WTC11 (cell line): ENCODE results near the gene RGS9. TPM values are rescaled to one million over a fixed set of nuclear protein-coding genes. Genes with fewer than 3 reads are reported as not detected.

Experiments used
- ATAC-seq: fragments of 200-7000 bp; cut with Tn5 transposase; 2 replicates; pipeline ENCODE4 v1.10.0; 2021; ENCODE audit warnings: mild to moderate bottlenecking, moderate library complexity
- CTCF ChIA-PET: fragments of 300-600 bp; sonication (Branson Sonifier 250); formaldehyde crosslinking; loops from one replicate; lab custom pipeline; 2021; ENCODE audit warnings: antibody characterized with exemption; lab: Charles Lee
- POLR2A ChIA-PET: fragments of 350-600 bp; sonication (Branson Sonifier 250); formaldehyde crosslinking; loops from one replicate; lab custom pipeline; 2021; ENCODE audit warnings: antibody characterized with exemption; lab: Charles Lee
- DNase-seq: peaks from one replicate; pipeline ENCODE4 v3.0.0; 2021; ENCODE audit warnings: low spot score
- H3K27ac Mint-ChIP-seq: 2 replicates; pipeline ENCODE4 v1.8.0; 2021; ENCODE audit warnings: mixed read lengths
- H3K27me3 Mint-ChIP-seq: 2 replicates; pipeline ENCODE4 v1.8.0; 2021; ENCODE audit warnings: low read depth, mild to moderate bottlenecking, moderate library complexity, mixed read lengths
- H3K36me3 Mint-ChIP-seq: 2 replicates; pipeline ENCODE4 v1.8.0; 2021; ENCODE audit warnings: mixed read lengths
- H3K4me1 Mint-ChIP-seq: 2 replicates; pipeline ENCODE4 v1.8.0; 2022; ENCODE audit warnings: mixed read lengths
- H3K4me3 Mint-ChIP-seq: 2 replicates; pipeline ENCODE4 v1.8.0; 2021; ENCODE audit warnings: mild to moderate bottlenecking, moderate library complexity, mixed read lengths
- H3K9me3 Mint-ChIP-seq: 2 replicates; pipeline ENCODE4 v1.8.0; 2021; ENCODE audit warnings: mixed read lengths
- IRF2 ChIP-seq: sonication (generic); formaldehyde crosslinking; IDR thresholded peaks from 2 replicates; pipeline ENCODE4 v1.8.0; 2022; ENCODE audit warnings: low read depth, missing genetic modification reagents, borderline replicate concordance
- OVOL2 ChIP-seq: fragments of 250-450 bp; sonication (Bioruptor Pico); IDR thresholded peaks from 2 replicates; pipeline ENCODE4 v1.9.0; 2021; ENCODE audit warnings: mild to moderate bottlenecking, borderline replicate concordance
- TCF7 ChIP-seq: sonication (generic); formaldehyde crosslinking; IDR thresholded peaks from 2 replicates; pipeline ENCODE4 v1.8.0; 2022; ENCODE audit warnings: mild to moderate bottlenecking, low read depth, missing genetic modification reagents, moderate library complexity
- ZNF121 ChIP-seq: sonication (generic); formaldehyde crosslinking; IDR thresholded peaks from 2 replicates; pipeline ENCODE4 v1.8.0; 2023; ENCODE audit warnings: missing genetic modification reagents
- ZNF263 ChIP-seq: sonication (generic); formaldehyde crosslinking; IDR thresholded peaks from 2 replicates; pipeline ENCODE4 v1.8.1; 2022; ENCODE audit warnings: low read depth, mild to moderate bottlenecking, moderate library complexity, missing genetic modification reagents
- ZNF317 ChIP-seq: sonication (generic); formaldehyde crosslinking; IDR thresholded peaks from 2 replicates; pipeline ENCODE4 v1.8.1; 2023; ENCODE audit warnings: low read depth, mild to moderate bottlenecking, moderate library complexity, missing genetic modification reagents, borderline replicate concordance
- ZNF416 ChIP-seq: fragments of 250-450 bp; sonication (Bioruptor Pico); IDR thresholded peaks from 2 replicates; pipeline ENCODE4 v1.9.0; 2021; ENCODE audit warnings: mild to moderate bottlenecking, inconsistent platforms
- total RNA-seq: library from RNA; stranded (reverse); gene quantifications from 3 replicates; pipeline ENCODE4 v1.2.3, GENCODE V29; 2021
- TF ChIP-seq, protein P1 (sequence below): fragments of 250-450 bp; sonication (Bioruptor Pico); IDR thresholded peaks from 2 replicates; pipeline ENCODE4 v1.9.0; 2021; ENCODE audit warnings: mild to moderate bottlenecking
- TF ChIP-seq, protein P2 (sequence below): sonication (generic); formaldehyde crosslinking; IDR thresholded peaks from 2 replicates; pipeline ENCODE4 v1.8.0; 2023; ENCODE audit warnings: missing genetic modification reagents
- TF ChIP-seq, protein P3 (sequence below): fragments of 250-450 bp; sonication (Bioruptor Pico); IDR thresholded peaks from 2 replicates; pipeline ENCODE4 v1.9.0; 2021; ENCODE audit warnings: moderate library complexity, mild to moderate bottlenecking, inconsistent platforms, borderline replicate concordance
- TF ChIP-seq, protein P4 (sequence below): sonication (generic); formaldehyde crosslinking; IDR thresholded peaks from 2 replicates; pipeline ENCODE4 v1.8.0; 2022; ENCODE audit warnings: mild to moderate bottlenecking, missing genetic modification reagents
- TF ChIP-seq, protein P5 (sequence below): fragments of 250-450 bp; sonication (Bioruptor Pico); conservative IDR thresholded peaks from 2 replicates; pipeline ENCODE4 v1.9.0; 2021; ENCODE audit warnings: mild to moderate bottlenecking
- TF ChIP-seq, protein P6 (sequence below): sonication (generic); formaldehyde crosslinking; conservative IDR thresholded peaks from 2 replicates; pipeline ENCODE4 v1.8.1; 2022; ENCODE audit warnings: mild to moderate bottlenecking, missing genetic modification reagents

Gene RGS9
- total RNA-seq, 1 experiment from 2014 or later, result 11.3 TPM

DNA sequence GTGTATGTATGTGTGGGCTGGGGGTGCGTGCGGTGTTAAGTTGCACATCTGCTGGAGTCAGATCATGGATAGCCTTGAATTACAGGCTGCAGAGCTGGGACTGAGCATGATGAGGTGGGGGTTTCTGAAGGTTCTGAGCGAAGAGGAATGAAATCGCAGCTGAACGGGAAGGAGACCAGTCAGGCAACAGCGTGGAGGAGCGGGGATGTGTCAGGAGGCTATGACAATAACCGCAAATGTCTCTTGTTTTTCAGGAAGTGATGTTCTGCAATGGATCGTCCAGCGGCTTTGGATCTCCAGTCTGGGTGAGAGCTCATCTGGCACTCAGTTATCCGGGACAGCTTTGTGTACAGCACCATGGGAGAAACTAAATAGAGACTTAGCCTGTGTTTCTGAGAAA is 20.9 kb downstream of the RGS9 start (continued):
- no peak for TF ChIP-seq ZNF416 (CRISPR knock-in tag)

DNA sequence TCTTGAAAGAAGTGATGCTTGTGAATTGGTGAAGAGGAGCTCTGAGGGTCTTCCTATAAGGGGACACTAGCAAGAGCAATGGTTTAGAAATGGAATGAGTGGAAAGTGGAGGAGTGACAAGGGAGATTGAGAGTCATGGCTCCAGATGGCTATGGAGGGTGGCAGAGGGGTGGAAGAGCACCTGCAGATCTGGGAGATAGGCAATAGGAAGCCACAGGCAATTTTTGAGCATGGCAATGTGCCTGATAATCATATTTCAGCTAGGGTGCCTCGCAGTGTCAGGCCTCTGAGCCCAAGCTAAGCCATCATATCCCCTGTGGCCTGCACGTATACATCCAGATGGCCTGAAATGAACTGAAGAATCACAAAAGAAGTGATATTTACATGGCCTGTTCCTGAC is 21.5 kb downstream of the RGS9 start:
- CTCF ChIA-PET, result interaction anchor here (0.6 to 1.7 kb wide), 2 partner anchors 22 to 34 kb away, joined by 3 to 5 read pairs; partner anchors contain the start of gene RGS9
- TF ChIP-seq, protein P1, sequence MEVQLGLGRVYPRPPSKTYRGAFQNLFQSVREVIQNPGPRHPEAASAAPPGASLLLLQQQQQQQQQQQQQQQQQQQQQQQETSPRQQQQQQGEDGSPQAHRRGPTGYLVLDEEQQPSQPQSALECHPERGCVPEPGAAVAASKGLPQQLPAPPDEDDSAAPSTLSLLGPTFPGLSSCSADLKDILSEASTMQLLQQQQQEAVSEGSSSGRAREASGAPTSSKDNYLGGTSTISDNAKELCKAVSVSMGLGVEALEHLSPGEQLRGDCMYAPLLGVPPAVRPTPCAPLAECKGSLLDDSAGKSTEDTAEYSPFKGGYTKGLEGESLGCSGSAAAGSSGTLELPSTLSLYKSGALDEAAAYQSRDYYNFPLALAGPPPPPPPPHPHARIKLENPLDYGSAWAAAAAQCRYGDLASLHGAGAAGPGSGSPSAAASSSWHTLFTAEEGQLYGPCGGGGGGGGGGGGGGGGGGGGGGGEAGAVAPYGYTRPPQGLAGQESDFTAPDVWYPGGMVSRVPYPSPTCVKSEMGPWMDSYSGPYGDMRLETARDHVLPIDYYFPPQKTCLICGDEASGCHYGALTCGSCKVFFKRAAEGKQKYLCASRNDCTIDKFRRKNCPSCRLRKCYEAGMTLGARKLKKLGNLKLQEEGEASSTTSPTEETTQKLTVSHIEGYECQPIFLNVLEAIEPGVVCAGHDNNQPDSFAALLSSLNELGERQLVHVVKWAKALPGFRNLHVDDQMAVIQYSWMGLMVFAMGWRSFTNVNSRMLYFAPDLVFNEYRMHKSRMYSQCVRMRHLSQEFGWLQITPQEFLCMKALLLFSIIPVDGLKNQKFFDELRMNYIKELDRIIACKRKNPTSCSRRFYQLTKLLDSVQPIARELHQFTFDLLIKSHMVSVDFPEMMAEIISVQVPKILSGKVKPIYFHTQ, result no peak
- TF ChIP-seq ZNF263 (CRISPR knock-in tag) (no peak), TCF7 (no peak), ZNF121 (no peak), ZNF317 (CRISPR knock-in tag) (no peak), IRF2 (no peak)
- TF ChIP-seq, protein P2, sequence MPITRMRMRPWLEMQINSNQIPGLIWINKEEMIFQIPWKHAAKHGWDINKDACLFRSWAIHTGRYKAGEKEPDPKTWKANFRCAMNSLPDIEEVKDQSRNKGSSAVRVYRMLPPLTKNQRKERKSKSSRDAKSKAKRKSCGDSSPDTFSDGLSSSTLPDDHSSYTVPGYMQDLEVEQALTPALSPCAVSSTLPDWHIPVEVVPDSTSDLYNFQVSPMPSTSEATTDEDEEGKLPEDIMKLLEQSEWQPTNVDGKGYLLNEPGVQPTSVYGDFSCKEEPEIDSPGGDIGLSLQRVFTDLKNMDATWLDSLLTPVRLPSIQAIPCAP (CRISPR knock-in tag), result no peak
- TF ChIP-seq, protein P3, sequence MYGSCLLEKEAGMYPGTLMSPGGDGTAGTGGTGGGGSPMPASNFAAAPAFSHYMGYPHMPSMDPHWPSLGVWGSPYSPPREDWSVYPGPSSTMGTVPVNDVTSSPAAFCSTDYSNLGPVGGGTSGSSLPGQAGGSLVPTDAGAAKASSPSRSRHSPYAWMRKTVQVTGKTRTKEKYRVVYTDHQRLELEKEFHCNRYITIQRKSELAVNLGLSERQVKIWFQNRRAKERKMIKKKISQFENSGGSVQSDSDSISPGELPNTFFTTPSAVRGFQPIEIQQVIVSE (CRISPR knock-in tag), result no peak
- TF ChIP-seq, protein P4, sequence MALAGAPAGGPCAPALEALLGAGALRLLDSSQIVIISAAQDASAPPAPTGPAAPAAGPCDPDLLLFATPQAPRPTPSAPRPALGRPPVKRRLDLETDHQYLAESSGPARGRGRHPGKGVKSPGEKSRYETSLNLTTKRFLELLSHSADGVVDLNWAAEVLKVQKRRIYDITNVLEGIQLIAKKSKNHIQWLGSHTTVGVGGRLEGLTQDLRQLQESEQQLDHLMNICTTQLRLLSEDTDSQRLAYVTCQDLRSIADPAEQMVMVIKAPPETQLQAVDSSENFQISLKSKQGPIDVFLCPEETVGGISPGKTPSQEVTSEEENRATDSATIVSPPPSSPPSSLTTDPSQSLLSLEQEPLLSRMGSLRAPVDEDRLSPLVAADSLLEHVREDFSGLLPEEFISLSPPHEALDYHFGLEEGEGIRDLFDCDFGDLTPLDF (CRISPR knock-in tag), result no peak
- TF ChIP-seq, protein P5, sequence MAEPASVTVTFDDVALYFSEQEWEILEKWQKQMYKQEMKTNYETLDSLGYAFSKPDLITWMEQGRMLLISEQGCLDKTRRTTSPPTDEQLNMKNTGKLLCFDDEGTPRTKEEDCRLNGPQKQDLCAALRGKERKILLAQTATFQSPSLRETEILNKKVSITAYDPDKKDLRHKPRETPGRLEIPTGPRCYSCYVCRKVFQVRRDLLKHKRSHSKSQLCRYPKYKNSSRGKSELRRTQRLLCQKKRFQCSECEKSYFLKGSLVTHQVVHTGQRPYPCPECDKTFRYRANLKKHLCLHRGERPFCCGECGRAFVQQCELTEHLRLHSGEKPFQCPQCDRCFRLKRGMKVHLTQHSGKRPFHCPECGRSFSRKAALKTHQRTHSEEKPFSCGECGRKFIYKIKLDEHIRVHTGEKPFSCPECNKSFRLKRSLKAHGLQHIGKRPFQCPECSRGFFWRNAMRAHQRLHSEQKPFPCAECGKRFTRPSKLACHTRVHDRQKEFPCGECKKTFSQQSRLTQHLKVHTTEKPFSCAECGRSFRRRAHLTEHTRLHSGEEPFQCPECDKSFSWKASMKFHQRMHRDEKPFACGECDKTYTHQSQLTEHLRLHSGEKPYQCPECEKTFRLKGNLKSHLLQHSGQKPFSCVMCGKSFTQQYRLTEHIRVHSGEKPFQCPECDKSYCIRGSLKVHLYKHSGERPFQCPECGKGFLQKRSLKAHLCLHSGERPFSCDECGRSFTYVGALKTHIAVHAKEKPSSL, result no peak

DNA sequence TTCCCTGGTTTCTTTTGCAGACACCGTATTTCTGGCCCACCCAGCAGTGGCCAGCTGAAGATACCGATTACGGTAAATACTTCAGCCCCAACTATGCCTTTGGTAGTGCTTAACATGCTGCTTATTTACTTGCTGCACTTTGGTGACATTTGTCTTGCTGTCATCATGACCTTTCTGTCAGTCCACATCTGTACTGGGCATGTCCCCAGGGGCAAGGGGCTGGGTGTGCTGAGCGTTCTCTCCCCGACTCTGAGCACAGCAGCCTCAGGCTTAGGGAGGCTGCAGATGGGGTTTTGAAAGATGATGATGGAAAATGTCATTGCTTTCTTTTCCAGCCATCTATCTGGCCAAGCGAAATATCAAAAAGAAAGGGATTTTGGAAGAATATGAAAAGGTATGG is 23.3 kb downstream of the RGS9 start:
- H3K4me3 Mint-ChIP-seq, result no peak overlapping the region
- peaks cover 17% of the 10 kb centered on the region for H3K4me1 Mint-ChIP-seq
- no peaks in the 10 kb centered on the region for H3K9me3 Mint-ChIP-seq
- H3K27ac Mint-ChIP-seq, result no peak overlapping the region
- ATAC-seq (no peak), DNase-seq (no peak)
- no peaks in the 10 kb centered on the region for H3K36me3 Mint-ChIP-seq
- ChIA-PET CTCF (no interaction called here), POLR2A (no interaction called here)
- TF ChIP-seq OVOL2, result no peak
- TF ChIP-seq, protein P6, sequence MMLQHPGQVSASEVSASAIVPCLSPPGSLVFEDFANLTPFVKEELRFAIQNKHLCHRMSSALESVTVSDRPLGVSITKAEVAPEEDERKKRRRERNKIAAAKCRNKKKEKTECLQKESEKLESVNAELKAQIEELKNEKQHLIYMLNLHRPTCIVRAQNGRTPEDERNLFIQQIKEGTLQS, result no peak
- H3K27me3 Mint-ChIP-seq, result no peaks in the 10 kb centered on the region

More for the DNA sequence above, 21.5 kb downstream of the RGS9 start:
- ATAC-seq (no peak), DNase-seq (no peak)
- H3K27me3 Mint-ChIP-seq, result no peaks in the 10 kb centered on the region
- H3K27ac Mint-ChIP-seq, result no peak overlapping the region
- H3K4me3 Mint-ChIP-seq, result no peak overlapping the region
- H3K36me3 Mint-ChIP-seq, result no peaks in the 10 kb centered on the region
- POLR2A ChIA-PET, result no interaction called here
- no peaks in the 10 kb centered on the region for H3K9me3 Mint-ChIP-seq
- peaks cover 21% of the 10 kb centered on the region for H3K4me1 Mint-ChIP-seq
